GM23248 (cell line): Measurements from ENCODE around the gene PTPRD.

ENCODE experiments used
- EZH2 ChIP-seq: fragments of 200-600 bp; sonication (generic); IDR thresholded peaks from 2 replicates; pipeline ENCODE4 v1.6.1; 2018; ENCODE audit warnings: antibody characterized with exemption, mild to moderate bottlenecking; ENCODE audit not compliant: insufficient read depth, poor library complexity, severe bottlenecking
- EZH2phosphoT487 ChIP-seq: fragments of 200-600 bp; sonication (generic); IDR thresholded peaks from 2 replicates; pipeline ENCODE4 v1.6.1; 2018; ENCODE audit warnings: antibody characterized with exemption, moderate library complexity, mild to moderate bottlenecking, low read depth; ENCODE audit not compliant: insufficient read depth

DNA sequence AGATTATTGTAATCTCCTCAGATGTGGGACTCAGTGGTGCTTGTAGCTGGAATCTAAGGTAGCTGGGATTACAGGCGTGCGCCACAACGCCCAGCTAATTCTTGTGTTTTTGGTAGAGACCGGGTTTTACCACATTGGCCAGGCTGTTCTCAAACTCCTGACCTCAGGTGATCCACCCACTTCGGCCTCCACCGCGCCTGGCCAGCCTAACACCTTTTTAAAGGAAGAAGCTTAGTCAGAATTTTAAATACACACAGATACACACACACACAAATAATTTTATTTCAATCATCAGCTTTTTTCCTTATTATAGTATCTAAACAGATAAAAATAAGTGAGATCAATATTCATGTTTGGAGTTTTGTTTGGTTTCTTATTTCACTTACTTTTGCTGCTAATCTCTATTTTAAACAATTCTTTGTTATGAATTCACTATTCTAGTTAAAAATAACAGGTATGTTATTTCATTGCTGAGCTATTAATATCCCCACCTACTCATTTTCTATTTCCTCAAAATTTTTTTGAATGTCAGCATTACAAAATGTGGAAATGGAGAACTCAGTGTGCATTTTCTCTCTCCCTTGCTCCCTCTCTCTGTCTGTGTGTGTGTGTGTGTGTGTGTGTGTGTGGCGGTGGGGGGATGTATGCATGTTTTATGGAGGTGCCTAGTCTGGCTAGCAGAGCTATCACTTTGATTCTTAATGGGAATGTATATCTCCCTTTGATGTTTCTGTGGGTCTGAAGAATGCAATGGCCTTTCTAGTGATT, 1852.6 kb downstream of the PTPRD start:
- no peak for TF ChIP-seq EZH2
- TF ChIP-seq EZH2phosphoT487: no peak
